ENCODE measurements around the gene NEURL4.
A peak's percentile ranks its signal among the peaks of the same experiment; 100 is the strongest.
"Not testable (repeated sequence)": the region's sequence is repeated elsewhere in the genome, so short reads cannot be mapped to it uniquely, and the experiment has no call there.

Gene NEURL4

DNA sequence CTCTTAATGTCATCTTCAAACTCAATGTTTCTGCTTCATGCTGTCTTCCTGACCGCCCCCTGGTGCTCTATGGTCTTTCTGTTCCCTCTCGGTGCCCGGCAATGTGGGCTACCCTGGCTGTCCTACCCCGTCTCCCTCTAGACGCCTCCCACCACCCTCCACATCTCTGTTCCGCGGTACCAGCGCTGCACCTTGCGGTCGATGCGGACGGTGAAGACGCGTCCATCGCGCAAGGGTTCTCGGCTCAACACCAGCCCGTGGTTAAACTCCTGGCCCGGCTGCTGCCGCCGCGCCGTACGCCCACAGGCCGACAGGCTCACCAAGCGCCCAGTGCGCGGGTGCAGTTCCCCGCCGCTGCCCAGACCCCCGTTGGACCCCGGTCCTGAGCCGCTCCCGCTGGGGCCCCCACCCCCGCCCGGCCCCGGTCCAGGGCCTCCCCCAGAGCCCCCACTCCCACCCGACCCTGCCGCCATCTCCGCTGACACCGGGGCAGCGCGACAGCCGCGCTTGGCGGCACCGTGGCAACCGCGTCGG, at the start of gene NEURL4:
Gene NEURL4, minus strand, starts transcription at position 496 of the 534 bp plus-strand sequence. Its CDS starts 23 bp downstream, at position 473.
- DNase-seq (ENCODE audit: low spot score): peak; percentile 20

DNA sequence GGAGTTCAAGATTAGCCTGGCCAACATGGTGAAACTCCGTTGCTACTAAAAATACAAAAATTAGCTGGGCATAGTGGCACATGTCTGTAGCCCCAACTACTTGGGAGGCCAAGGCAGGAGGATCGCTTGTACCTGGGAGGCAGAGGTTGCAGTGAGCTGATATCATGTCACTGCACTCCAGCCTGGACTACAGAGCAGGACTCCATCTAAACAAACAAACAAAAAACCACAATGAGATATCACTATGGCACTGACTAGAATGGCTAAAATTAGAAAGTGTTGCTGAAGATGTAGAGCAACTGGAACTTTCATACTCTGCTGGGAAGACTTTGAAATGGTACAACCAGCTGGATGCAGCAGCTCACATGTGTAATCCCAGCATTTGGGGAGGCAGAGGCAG, 45.2 kb upstream of the NEURL4 start:
- DNase-seq (ENCODE audit: low spot score): no peak

DNA sequence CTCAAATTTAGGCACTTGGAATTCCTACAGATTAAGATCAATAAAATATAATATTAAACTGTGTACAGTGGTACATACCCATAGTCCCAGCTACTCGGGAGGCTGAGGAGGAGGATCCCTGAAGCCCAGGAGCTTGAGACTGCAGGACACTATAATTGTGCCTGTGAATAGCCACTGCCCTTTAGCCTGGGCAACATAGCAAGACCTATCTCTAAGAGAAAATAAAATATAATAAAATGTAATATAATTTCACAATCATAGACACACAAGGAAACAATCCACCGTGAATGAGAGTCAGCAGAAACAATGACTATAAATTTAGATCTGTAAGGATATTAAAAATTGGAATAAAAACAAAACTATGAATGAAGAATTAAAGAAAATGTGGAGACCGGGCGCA, 41.7 kb upstream of the NEURL4 start:
- DNase-seq (ENCODE audit: low spot score): no peak

GRCh38 chr17:7369825-7370224, 40.7 kb upstream of the NEURL4 start:
- no peak for DNase-seq (ENCODE audit: low spot score)

DNA sequence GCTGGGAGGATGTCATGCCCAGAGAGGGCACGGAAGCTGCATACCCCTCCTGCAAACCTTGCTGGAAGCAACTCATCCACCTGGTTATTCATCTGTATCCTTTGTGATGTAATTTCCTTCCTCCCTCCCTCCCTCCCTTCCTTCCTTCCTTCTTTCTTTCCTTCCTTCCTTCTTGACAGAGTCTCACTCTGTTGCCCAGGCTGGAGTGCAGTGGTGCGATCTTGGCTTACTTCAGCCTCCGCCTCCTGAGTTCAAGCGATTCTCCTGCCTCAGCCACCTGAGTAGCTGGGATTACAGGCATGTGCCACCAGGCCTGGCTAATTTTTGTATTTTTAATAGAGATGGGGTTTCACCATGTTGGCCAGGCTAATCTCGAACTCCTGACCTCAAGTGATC, 39.5 kb upstream of the NEURL4 start:
- not testable (repeated sequence) for DNase-seq (ENCODE audit: low spot score)

- DNase-seq (ENCODE audit: low spot score): no peak
Observed at GRCh38 chr17:7367918-7368598, 38.9 kb upstream of the NEURL4 start.

DNA sequence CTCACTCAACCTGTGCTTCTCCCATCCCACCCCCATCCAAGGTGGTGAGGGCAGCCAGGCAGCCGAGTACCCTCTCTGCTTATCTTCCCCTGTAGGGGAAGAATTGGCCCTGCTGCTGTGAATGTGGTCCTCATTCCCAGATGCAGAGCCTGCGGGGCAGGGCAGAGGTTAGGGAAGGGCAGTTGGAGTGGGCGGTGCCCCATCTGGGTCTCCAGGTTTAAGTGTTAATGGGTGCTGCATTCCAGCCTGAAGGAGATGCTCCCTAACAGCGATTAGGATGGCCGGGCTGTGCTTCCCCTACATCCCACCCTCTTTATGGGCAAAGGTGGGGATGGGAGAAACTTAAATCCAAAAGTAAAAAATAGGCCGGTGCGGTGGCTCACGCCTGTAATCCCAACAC, 37.9 kb upstream of the NEURL4 start:
- DNase-seq (ENCODE audit: low spot score): no peak

- DNase-seq (ENCODE audit: low spot score): not testable (repeated sequence)
Observed at GRCh38 chr17:7365963-7366362, 36.8 kb upstream of the NEURL4 start.

GRCh38 chr17:7363311-7363710, 34.2 kb upstream of the NEURL4 start:
- no peak for DNase-seq (ENCODE audit: low spot score)

GRCh38 chr17:7361906-7362305, 32.8 kb upstream of the NEURL4 start:
- DNase-seq (ENCODE audit: low spot score): no peak

GRCh38 chr17:7357381-7357780, 28.2 kb upstream of the NEURL4 start:
- no peak for DNase-seq (ENCODE audit: low spot score)

DNA sequence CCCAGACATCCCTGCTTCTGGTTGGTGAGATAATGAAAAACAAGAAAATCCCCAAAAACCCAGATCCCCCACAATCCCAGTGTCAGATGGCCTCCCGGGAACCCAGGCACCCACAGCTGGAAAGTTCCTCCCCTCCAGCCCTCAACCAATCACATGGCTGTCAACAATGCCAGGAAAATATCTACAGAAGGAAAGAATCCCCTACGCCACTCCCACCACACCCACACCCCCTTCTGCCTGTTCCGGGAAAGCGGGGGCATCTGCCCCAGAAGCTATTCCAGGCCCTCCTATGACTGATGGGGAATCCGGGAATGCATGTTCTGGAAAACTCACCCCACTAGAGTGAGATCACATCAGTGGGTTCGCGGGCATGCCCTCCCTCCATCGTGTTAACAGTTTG, 27.6 kb upstream of the NEURL4 start:
- DNase-seq (ENCODE audit: low spot score): no peak

DNA sequence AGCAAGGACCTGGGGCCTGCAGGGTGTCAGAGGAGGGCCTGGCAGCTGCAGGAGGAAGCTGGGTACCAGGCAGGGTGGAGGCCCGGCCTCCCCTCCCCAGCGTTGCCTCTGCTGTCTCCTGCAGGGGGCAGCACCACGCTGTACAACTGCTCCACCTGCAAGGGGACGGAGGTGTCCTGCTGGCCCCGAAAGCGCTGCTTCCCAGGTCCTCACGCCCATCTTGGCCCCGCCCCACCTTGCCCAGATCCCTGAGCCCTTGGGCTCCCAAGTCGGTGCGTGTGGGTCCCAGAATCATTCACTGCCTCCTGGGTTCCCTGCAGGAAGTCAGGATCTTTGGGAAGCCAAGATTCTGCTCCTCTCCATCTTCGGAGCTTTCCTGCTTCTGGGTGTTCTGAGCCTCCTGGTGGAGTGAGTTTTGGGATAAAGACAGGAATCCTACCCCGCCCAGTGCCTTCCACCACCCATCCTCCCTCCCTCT, 27.0 kb upstream of the NEURL4 start:
- peak; percentile 88 for DNase-seq (ENCODE audit: low spot score)

GRCh38 chr17:7355573-7355972, 26.4 kb upstream of the NEURL4 start:
- no peak for DNase-seq (ENCODE audit: low spot score)

DNA sequence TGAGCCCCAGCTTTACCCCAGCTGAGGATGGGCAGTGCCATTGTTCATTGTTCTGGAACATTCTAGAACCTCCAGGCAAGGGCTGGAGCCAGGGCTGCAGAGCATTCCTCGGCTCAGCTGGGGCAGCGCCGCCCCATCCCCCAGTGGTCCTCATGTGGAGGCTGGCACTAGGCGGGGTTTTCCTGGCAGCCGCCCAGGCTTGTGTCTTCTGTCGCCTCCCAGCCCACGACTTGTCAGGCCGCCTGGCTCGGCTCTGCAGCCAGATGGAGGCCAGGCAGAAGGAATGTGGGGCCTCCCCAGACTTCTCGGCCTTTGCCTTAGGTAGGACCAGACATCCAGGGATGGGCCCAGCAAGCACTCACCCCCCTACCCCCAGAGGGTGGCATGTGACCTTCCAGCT, 25.9 kb upstream of the NEURL4 start, which contains the start of gene TMEM95:
Gene TMEM95, plus strand, starts transcription at position 104 of the 400 bp plus-strand sequence. Its CDS starts 49 bp downstream, at position 153.
- no peak for DNase-seq (ENCODE audit: low spot score)

DNA sequence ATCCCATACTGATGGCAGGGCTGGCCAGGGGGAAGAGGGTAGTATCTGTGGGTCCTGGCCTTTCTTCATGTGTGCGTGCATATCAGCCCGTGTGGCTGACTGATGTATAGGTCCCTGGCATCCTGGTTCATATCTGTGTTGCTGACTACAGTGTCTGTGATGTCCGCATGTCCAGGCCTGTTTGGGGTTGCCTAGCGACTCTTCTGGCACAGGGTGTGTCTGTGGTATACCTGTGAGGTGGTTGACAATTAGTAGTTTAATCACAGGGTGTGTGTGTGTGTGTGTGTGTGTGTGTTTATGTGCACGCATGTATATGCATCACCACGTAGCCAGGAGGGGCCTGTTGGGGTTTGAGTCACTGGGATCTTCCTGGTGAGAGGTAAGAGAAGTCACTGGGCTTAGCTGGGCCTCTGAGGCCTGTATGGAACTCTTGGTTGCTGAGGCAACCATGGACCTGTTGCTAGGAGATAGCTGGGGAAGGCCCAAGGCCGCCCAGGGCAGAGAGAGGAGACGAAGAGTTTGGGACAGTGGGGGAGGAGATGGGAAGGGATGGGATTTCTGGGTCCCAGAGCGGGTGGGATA, 25.2 kb upstream of the NEURL4 start:
- DNase-seq (ENCODE audit: low spot score): peak; percentile 74

GRCh38 chr17:7352910-7353635, 23.9 kb upstream of the NEURL4 start:
- DNase-seq (ENCODE audit: low spot score): no peak

- no peak for DNase-seq (ENCODE audit: low spot score)
Observed at GRCh38 chr17:7352503-7352889, 23.4 kb upstream of the NEURL4 start.

GRCh38 chr17:7351665-7352502, 22.7 kb upstream of the NEURL4 start, which contains the start of gene KCTD11:
KCTD11 (plus strand) TSS chr17:7352162.
- DNase-seq (ENCODE audit: low spot score): peak; percentile 82

GRCh38 chr17:7348478-7349242, 19.5 kb upstream of the NEURL4 start:
- DNase-seq (ENCODE audit: low spot score): no peak

Data from CD4-positive, alpha-beta T cell treated with Interleukin-2 at 100 ng/mL for 4 hours (primary cell).